AG04450 (cell line): ENCODE measurements around the gene ADGRV1. TPM values are rescaled to one million over a fixed set of nuclear protein-coding genes. Genes with fewer than 3 reads are reported as not detected.

Experiments
- CTCF ChIA-PET: fragments of 300-600, 350-600 bp; formaldehyde crosslinking; extraction: SDS; loops from one replicate; lab custom pipeline; 2022; ENCODE audit warnings: antibody characterized with exemption, inconsistent platforms; lab: Charles Lee
- POLR2A ChIA-PET: fragments of 350-600 bp; formaldehyde crosslinking; extraction: SDS; loops from one replicate; lab custom pipeline; 2021; ENCODE audit warnings: antibody characterized with exemption, inconsistent platforms; lab: Yijun Ruan, JAX
- DNase-seq: peaks from one replicate; pipeline ENCODE4 v3.0.0-alpha.2; 2011; ENCODE audit warnings: low read depth, low spot score
- H3K27ac ChIP-seq: one replicate; pipeline ENCODE4 v1.5.1; 2012; ENCODE audit warnings: low read depth, low read length, control low read depth
- H3K27me3 ChIP-seq: one replicate; pipeline ENCODE4 v1.6.0; 2012; ENCODE audit warnings: low read length; ENCODE audit not compliant: control insufficient read depth, insufficient read depth
- H3K4me3 ChIP-seq: 2 replicates; pipeline ENCODE4 v1.5.1; 2011; ENCODE audit warnings: mild to moderate bottlenecking, low read depth, low read length, control low read depth
- H3K9me3 ChIP-seq: 2 replicates; pipeline ENCODE4 v1.5.1; 2012; ENCODE audit warnings: low read length; ENCODE audit not compliant: control insufficient read depth, insufficient read depth
- polyA plus RNA-seq: library from polyadenylated mRNA; depleted of rRNA; stranded (reverse); fragments of >200 nt; gene quantifications from 2 replicates; pipeline ENCODE4 v1.2.3, GENCODE V29; 2011
- TF ChIP-seq, protein P1 (sequence below): IDR thresholded peaks from 2 replicates; pipeline ENCODE4 v1.5.1; 2011; ENCODE audit warnings: low read depth, low read length, control low read depth, inconsistent platforms

The ADGRV1 gene
- polyA plus RNA-seq, 1 experiment = 0.06 TPM

DNA sequence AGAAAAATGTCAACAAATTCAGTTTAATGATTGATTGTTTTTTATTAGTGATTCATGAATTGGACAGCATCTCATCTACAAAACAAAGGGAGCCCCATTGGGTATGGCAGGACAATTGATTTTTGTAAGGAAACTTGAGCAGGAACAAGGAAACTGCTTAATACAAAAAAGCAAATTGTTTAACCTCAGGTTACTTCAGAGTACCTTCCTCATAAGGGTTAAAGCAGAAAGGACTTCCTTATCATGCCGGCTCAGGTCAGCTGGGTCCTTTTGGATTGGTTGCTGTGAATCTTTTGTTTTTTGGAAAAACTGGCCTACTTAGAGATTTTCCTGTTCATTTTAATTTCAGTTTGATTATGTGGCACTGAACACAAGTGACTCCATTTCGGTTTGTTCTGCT is 612.7 kb downstream of the ADGRV1 start:
- no peak overlapping the region for H3K27ac ChIP-seq
- CTCF ChIA-PET = no interaction called here
- H3K9me3 ChIP-seq = no peaks in the 10 kb centered on the region
- POLR2A ChIA-PET = no interaction called here
- H3K27me3 ChIP-seq = no peaks in the 10 kb centered on the region
- TF ChIP-seq, protein P1, sequence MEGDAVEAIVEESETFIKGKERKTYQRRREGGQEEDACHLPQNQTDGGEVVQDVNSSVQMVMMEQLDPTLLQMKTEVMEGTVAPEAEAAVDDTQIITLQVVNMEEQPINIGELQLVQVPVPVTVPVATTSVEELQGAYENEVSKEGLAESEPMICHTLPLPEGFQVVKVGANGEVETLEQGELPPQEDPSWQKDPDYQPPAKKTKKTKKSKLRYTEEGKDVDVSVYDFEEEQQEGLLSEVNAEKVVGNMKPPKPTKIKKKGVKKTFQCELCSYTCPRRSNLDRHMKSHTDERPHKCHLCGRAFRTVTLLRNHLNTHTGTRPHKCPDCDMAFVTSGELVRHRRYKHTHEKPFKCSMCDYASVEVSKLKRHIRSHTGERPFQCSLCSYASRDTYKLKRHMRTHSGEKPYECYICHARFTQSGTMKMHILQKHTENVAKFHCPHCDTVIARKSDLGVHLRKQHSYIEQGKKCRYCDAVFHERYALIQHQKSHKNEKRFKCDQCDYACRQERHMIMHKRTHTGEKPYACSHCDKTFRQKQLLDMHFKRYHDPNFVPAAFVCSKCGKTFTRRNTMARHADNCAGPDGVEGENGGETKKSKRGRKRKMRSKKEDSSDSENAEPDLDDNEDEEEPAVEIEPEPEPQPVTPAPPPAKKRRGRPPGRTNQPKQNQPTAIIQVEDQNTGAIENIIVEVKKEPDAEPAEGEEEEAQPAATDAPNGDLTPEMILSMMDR = no peak
- H3K4me3 ChIP-seq = no peak overlapping the region
- DNase-seq = no peak

DNA sequence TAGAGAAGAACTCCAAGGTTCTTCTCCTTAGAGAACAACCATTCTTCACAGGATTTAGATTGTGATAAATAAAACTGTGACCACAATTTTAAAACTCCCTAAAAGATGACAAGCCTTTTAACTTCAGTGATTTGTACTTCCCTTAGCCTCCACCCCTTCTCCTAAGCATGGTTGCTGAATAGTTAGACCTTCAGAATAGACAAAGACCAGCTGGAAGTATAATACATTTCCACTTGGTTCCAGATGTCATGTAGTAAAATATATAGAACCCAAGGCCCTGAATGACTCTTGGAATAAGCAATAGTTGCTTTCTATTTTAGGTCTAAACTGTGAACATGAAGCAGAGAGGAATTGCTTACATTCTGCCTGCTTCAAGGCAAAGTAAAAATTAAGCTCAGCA is 615.8 kb downstream of the ADGRV1 start:
- H3K27ac ChIP-seq = no peak overlapping the region
- TF ChIP-seq, protein P1 = no peak
- H3K9me3 ChIP-seq = no peaks in the 10 kb centered on the region
- POLR2A ChIA-PET = no interaction called here
- H3K4me3 ChIP-seq = no peak overlapping the region
- no peaks in the 10 kb centered on the region for H3K27me3 ChIP-seq
- no peak for DNase-seq
- CTCF ChIA-PET = interaction anchor here (0.6 kb wide), 1 partner anchor 242 kb away, joined by 3 read pairs; no protein-coding TSS in a partner anchor

DNA sequence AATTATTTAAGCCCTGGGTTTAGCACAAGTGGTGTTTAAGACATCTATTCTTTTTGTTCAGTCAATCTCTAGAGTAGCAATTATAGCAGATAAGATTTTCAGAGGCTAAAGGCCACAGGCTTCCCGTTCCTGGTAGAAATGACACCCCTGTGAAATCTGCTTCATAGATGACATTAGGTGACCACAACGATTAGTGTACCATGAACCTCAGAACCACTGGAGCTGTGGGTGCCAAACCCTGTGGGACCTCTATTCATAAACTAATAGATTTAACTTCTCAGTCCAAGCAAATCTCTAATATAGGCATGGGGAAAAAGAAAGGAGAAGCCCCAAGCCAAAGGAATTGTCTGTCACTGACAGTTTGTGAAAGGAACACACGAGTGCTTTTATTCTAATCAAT is 617.1 kb downstream of the ADGRV1 start:
- Histone ChIP-seq H3K27me3 (no peaks in the 10 kb centered on the region), H3K27ac (no peak overlapping the region), H3K4me3 (no peak overlapping the region), H3K9me3 (no peaks in the 10 kb centered on the region)
- no peak for DNase-seq
- TF ChIP-seq, protein P1 = no peak
- ChIA-PET POLR2A (no interaction called here), CTCF (no interaction called here)

DNA sequence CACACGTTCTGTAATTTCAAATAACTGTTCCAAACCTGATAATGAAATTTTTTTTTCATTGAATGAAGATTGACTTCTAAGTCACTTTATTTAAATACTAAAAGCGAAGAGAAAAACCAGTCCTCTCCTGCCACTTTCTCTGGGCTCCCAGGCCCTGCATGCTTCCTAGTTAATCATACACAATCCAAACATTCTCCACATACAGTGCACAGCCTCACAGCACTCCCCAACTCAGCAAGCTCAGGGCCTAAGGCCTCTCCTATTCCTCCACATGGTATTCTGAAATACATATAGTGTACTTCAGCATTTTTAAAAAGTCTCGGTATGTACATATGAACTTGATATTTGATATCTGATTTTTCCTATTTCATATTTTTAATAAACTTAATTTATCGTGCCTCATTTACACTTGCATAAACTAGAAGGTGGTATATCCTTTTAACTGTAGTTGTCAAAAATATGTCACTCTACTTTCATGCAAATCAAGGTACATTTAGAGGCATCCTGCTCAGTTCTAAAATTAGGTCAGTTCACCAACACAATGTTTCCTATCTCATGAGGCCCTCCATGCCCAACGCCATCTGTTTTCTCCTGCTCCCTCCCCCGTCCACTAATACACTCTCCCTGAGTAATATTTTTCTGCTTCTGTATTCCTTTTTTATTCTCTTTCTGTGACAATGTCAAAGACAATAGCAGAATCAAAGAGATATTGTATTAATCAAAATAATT is 617.9 kb downstream of the ADGRV1 start:
- H3K9me3 ChIP-seq = no peaks in the 10 kb centered on the region
- no peak overlapping the region for H3K27ac ChIP-seq
- no peak for DNase-seq
- no peaks in the 10 kb centered on the region for H3K27me3 ChIP-seq
- ChIA-PET POLR2A (no interaction called here), CTCF (interaction anchor here (1.3 kb wide), 1 partner anchor 245 kb away, joined by 3 read pairs; no protein-coding TSS in a partner anchor)
- no peak overlapping the region for H3K4me3 ChIP-seq
- TF ChIP-seq, protein P1 = no peak

DNA sequence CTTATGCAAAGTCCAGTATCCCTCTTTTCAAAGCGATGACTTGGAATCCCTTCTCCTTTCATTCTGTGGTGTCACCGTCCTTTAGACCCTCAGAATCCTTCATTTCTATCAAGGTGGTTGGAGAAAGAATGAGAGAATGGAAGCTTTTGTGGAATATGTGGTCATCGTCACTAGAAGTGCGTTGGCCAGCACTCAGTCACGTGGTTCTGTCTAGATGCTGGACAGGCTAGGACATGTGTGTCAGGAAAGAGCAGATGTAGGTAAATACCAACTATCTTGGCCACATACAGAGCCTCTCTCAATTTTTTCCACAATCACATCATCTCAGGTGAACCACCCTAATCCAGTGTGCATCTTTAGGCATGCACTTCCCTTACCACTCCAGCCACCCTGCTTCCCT is 618.5 kb downstream of the ADGRV1 start:
- DNase-seq = no peak

More for the DNA sequence above, 618.5 kb downstream of the ADGRV1 start:
- TF ChIP-seq, protein P1 = no peak
- CTCF ChIA-PET = interaction anchor here (1.3 kb wide), 1 partner anchor 245 kb away, joined by 3 read pairs; no protein-coding TSS in a partner anchor
- Histone ChIP-seq H3K27ac (no peak overlapping the region), H3K9me3 (no peaks in the 10 kb centered on the region), H3K27me3 (no peaks in the 10 kb centered on the region), H3K4me3 (no peak overlapping the region)
- POLR2A ChIA-PET = no interaction called here
